K562 (cell line): ENCODE results near the gene TBC1D5. TPM values are rescaled to one million over a fixed set of nuclear protein-coding genes. Genes with fewer than 3 reads are reported as not detected.

Experiments
- ARID3A ChIP-seq: IDR thresholded peaks from 2 replicates; pipeline ENCODE4 v1.6.1; 2012; ENCODE audit warnings: low read depth, low read length, improper control_type of control experiment, borderline replicate concordance
- ATF3 ChIP-seq, 2 experiments: fragments of 450-650 bp in 1 of 2; sonication (generic) in 1 of 2; formaldehyde crosslinking in 1 of 2; IDR thresholded peaks in 1 of 2; conservative IDR thresholded peaks in 1 of 2; 2 replicates each; pipeline versions ENCODE4 v1.6.1 to v1.8.1; 2016 to 2023; ENCODE audit warnings: mild to moderate bottlenecking in 2 of 2, moderate library complexity in 2 of 2, inconsistent platforms in 1 of 2, missing genetic modification reagents in 1 of 2
- CC2D1A ChIP-seq: fragments of 450-650 bp; IDR thresholded peaks from 2 replicates; pipeline ENCODE4 v1.6.1; 2017; ENCODE audit warnings: mild to moderate bottlenecking
- CHD2 ChIP-seq: IDR thresholded peaks from 2 replicates; pipeline ENCODE4 v1.6.1; 2011; ENCODE audit warnings: low read depth, low read length
- COPS2 ChIP-seq: fragments of 450-650 bp; conservative IDR thresholded peaks from 2 replicates; pipeline ENCODE4 v1.6.1; 2016; ENCODE audit warnings: mild to moderate bottlenecking, moderate library complexity
- E2F4 ChIP-seq: sonication (generic); formaldehyde crosslinking; IDR thresholded peaks from 2 replicates; pipeline ENCODE4 v1.8.0; 2022; ENCODE audit warnings: mild to moderate bottlenecking, low read depth, missing genetic modification reagents
- JUND ChIP-seq, 2 experiments: IDR thresholded peaks; 2 replicates in 1 of 2; 3 replicates in 1 of 2; pipeline ENCODE4 v1.6.1; 2011; ENCODE audit warnings: borderline replicate concordance in 2 of 2, low read depth in 2 of 2, low read length in 2 of 2, improper control_type of control experiment in 1 of 2, missing biosample characterization in 1 of 2, missing genetic modification characterization in 1 of 2, missing genetic modification reagents in 1 of 2
- MEF2A ChIP-seq: IDR thresholded peaks from 2 replicates; pipeline ENCODE4 v1.6.1; 2011; ENCODE audit warnings: low read depth, mild to moderate bottlenecking, low read length, moderate library complexity; ENCODE audit not compliant: control insufficient read depth
- MNT ChIP-seq, 2 experiments: fragments of 450-650 bp; conservative IDR thresholded peaks; 2 replicates each; pipeline ENCODE4 v1.6.1; 2017; ENCODE audit warnings: mild to moderate bottlenecking in 2 of 2, moderate library complexity in 2 of 2
- PKNOX1 ChIP-seq: fragments of 450-650 bp; IDR thresholded peaks from 2 replicates; pipeline ENCODE4 v1.6.1; 2016
- POLR2H ChIP-seq: IDR thresholded peaks from 2 replicates; pipeline ENCODE4 v1.6.1; 2016; ENCODE audit warnings: missing genetic modification characterization, low read depth, mild to moderate bottlenecking, control low read depth, missing compliant biosample characterization, moderate library complexity
- SIN3A ChIP-seq, 2 experiments: fragments of 150-350 bp in 1 of 2; IDR thresholded peaks; 2 replicates each; pipeline ENCODE4 v1.6.1; 2011 to 2016; ENCODE audit warnings: borderline replicate concordance in 2 of 2, low read depth in 2 of 2, low read length in 2 of 2, mild to moderate bottlenecking in 2 of 2, moderate library complexity in 2 of 2; ENCODE audit not compliant: control insufficient read depth in 1 of 2
- TBL1XR1 ChIP-seq, 2 experiments: IDR thresholded peaks; 2 replicates each; pipeline ENCODE4 v1.6.1; 2012; ENCODE audit warnings: improper control_type of control experiment in 2 of 2, low read length in 2 of 2, mild to moderate bottlenecking in 1 of 2
- TOE1 ChIP-seq, 2 experiments: fragments of 450-650 bp in 1 of 2; sonication (generic) in 1 of 2; formaldehyde crosslinking in 1 of 2; IDR thresholded peaks; 2 replicates each; pipeline versions ENCODE4 v1.7.1 to v1.8.0; 2016 to 2022; ENCODE audit warnings: borderline replicate concordance in 2 of 2, mild to moderate bottlenecking in 2 of 2, antibody characterized with exemption in 1 of 2, inconsistent platforms in 1 of 2, low read depth in 1 of 2, missing genetic modification reagents in 1 of 2, moderate library complexity in 1 of 2
- ZNF655 ChIP-seq: fragments of 250-450 bp; sonication (Bioruptor Pico); IDR thresholded peaks from 2 replicates; pipeline ENCODE4 v1.5.0; 2021
- ZNF778 ChIP-seq: fragments of 450-650 bp; formaldehyde crosslinking; IDR thresholded peaks from 2 replicates; pipeline ENCODE4 v1.4.0; 2020; ENCODE audit warnings: mild to moderate bottlenecking, moderate library complexity
- polyA plus RNA-seq, 8 experiments: library from polyadenylated mRNA; depleted of rRNA in 4 of 8; stranded (reverse) in 5 of 8; unstranded in 3 of 8; fragments of >200 nt; fragmentation: Nextera tagmentation in 2 of 8; fragmentation: Illumina TruSeq in 1 of 8; extraction: Ambion mirVana in 2 of 8; extraction: Trizol in 1 of 8; gene quantifications; 2 replicates each; pipeline versions ENCODE4 v1.2.1 to v1.2.3, GENCODE V29; 2011 to 2014; ENCODE audit warnings: inconsistent platforms in 1 of 8, missing spikeins in 1 of 8
- total RNA-seq, 7 experiments: library from RNA; depleted of rRNA in 6 of 7; stranded (reverse); fragments of >200 nt in 6 of 7; fragmentation: Illumina TruSeq in 2 of 7; extraction: Trizol in 2 of 7; gene quantifications; 2 replicates each; pipeline versions ENCODE4 v1.2.1 to v1.2.3, GENCODE V29; 2011 to 2021; ENCODE audit warnings: low replicate concordance in 1 of 7

TBC1D5 gene
- total and polyA plus RNA-seq, 9 of the 15 experiments (the other 6 are each of a cell fraction or from before 2014, with no cell fraction given), result 2.9 to 38.1 (median 25.6) TPM

- TF ChIP-seq CHD2 (peak; percentile 89), SIN3A (IDR thresholded peaks at IDR 0.05; ENCODE audit: borderline replicate concordance in 2 of 2, control insufficient read depth in 1 of 2, low read depth in 2 of 2, low read length in 2 of 2) (no peak), PKNOX1 (no peak), MEF2A (no peak), ATF3 (IDR thresholded peaks at IDR 0.05) (no peak), ATF3 (CRISPR knock-in tag; conservative IDR thresholded peaks at IDR 0.05) (no peak), E2F4 (no peak), POLR2H (tag) (no peak), ZNF655 (no peak), ZNF778 (CRISPR knock-in tag) (no peak), TOE1 (IDR thresholded peaks at IDR 0.05; ENCODE audit: borderline replicate concordance) (no peak), TOE1 (CRISPR knock-in tag; IDR thresholded peaks at IDR 0.05; ENCODE audit: borderline replicate concordance, low read depth) (no peak), JUND (IDR thresholded peaks at IDR 0.05; ENCODE audit: borderline replicate concordance, low read depth, low read length) (no peak), JUND (tag; IDR thresholded peaks at IDR 0.05; ENCODE audit: borderline replicate concordance, low read depth, low read length) (no peak), COPS2 (no peak), ARID3A (no peak), TBL1XR1 (IDR thresholded peaks at IDR 0.05; ENCODE audit: low read length in 2 of 2) (no peak), MNT (conservative IDR thresholded peaks at IDR 0.05) (0 out of 4 replicates have a peak, but pooled peaks of 1 of the 2 experiments have one; percentile 18), CC2D1A (peak; percentile 36; the same call in 1 of the 2 replicates)
Observed at GRCh38 chr3:17580901-17581300, 161.5 kb downstream of the TBC1D5 start (continued).
